ENCODE measurements around the gene IFNG-AS1. TPM values are rescaled to one million over a fixed set of nuclear protein-coding genes. Genes with fewer than 3 reads are reported as not detected.

Gene IFNG-AS1
- total RNA-seq, 1 donor from 2014 or later: not detected

DNA sequence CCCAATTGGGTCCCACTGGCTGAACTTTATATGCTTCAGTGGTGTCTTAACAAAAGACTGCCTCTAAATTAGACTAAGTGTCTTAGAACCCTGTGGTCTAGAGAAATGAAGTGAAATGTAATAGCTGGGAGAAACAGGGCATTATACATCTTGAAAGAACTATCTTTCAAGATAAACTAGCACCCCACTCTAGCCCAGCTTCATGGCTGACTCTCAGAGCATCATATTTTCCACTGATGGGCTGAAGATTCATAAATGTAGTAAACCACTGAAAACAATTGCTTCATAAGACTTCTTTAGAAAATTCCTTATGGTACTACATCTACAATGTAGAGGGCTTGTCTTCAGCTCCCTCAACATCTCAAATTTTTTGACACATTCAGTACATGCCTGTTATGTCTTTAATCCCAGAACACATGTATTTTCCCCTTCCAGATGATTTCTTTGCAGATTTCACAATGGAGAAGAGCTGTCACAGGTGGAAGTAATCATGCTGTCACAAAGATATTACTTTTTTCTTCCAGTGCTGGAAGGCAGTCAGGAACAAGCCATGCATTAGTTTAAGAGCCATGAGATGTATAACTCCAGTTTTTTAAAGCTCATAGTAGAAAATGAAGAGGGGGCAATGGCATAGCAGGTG, 48.5 kb downstream of the IFNG-AS1 start:
- H3K27ac Mint-ChIP-seq: no peak overlapping the region
- H3K27me3 Mint-ChIP-seq: no peaks in the 10 kb centered on the region
- H3K4me1 Mint-ChIP-seq (ENCODE audit: low read depth): peaks cover 11% of the 10 kb centered on the region
- H3K36me3 Mint-ChIP-seq (ENCODE audit: insufficient read depth): no peaks in the 10 kb centered on the region
- no peak overlapping the region for H3K4me3 Mint-ChIP-seq (ENCODE audit: low read depth)
- TF ChIP-seq, protein P1, sequence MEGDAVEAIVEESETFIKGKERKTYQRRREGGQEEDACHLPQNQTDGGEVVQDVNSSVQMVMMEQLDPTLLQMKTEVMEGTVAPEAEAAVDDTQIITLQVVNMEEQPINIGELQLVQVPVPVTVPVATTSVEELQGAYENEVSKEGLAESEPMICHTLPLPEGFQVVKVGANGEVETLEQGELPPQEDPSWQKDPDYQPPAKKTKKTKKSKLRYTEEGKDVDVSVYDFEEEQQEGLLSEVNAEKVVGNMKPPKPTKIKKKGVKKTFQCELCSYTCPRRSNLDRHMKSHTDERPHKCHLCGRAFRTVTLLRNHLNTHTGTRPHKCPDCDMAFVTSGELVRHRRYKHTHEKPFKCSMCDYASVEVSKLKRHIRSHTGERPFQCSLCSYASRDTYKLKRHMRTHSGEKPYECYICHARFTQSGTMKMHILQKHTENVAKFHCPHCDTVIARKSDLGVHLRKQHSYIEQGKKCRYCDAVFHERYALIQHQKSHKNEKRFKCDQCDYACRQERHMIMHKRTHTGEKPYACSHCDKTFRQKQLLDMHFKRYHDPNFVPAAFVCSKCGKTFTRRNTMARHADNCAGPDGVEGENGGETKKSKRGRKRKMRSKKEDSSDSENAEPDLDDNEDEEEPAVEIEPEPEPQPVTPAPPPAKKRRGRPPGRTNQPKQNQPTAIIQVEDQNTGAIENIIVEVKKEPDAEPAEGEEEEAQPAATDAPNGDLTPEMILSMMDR (IDR thresholded peaks at IDR 0.05; ENCODE audit: unreplicated experiment): no peak
- H3K9me3 Mint-ChIP-seq (ENCODE audit: low read depth): no peaks in the 10 kb centered on the region
- DNase-seq (ENCODE audit: low spot score, unreplicated experiment): no peak

DNA sequence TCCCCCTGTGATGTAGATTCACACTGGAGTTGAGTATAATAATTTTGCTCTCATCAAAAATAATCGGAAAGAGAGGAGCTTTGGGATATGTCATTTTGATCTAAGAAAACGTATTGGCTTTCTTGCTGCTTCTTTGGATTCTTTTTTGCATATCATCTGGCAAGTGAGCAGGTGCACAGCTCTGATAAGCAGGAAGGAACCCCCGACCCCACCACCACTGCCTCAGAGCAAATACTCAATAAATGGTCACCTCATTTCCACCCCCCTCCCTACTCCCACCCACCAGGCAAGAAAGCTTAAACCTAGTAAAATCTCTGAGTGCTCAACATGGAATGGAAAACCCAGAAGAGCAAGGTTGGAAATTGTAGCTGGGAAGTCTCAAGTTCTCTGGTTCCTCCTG, 49.4 kb downstream of the IFNG-AS1 start:
- Mint-ChIP-seq H3K4me1 (ENCODE audit: low read depth) (peaks cover 11% of the 10 kb centered on the region), H3K9me3 (ENCODE audit: low read depth) (no peaks in the 10 kb centered on the region), H3K27ac (no peak overlapping the region), H3K4me3 (ENCODE audit: low read depth) (no peak overlapping the region), H3K27me3 (no peaks in the 10 kb centered on the region), H3K36me3 (ENCODE audit: insufficient read depth) (no peaks in the 10 kb centered on the region)
- no peak for DNase-seq (ENCODE audit: low spot score, unreplicated experiment)
- TF ChIP-seq, protein P1 (IDR thresholded peaks at IDR 0.05; ENCODE audit: unreplicated experiment): no peak

DNA sequence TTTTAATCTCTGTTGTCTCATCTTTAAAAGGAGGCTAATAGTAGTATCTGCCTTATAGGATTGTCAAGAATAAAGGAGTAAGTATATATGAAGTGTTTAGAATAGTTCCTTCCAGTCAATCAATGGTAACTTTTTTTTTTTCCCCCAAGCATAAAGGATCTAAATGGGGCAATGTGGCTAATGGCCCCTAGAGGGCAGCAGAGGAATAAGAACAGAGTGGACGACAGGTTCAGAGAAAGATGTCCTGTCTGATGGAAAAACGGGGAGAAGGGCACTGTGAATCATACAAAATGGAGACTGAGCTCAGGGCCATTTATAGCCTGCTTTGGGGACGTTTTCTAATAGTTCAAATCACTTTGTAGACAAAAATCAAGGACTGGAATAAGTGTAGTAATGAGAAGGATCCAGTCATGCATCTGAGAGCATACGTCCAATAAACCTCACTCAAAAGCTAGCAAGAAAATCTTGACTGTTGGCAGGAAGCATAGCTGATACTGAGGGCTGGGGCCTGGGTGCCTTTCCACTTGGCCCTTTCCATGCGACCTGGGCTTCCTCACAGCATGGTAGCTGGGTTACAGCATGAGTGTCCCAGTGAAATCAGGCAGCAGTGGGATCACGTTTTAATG, 51.3 kb downstream of the IFNG-AS1 start:
- TF ChIP-seq, protein P1 (IDR thresholded peaks at IDR 0.05; ENCODE audit: unreplicated experiment): peak; percentile 89
- Mint-ChIP-seq H3K4me1 (ENCODE audit: low read depth) (peaks cover 11% of the 10 kb centered on the region), H3K36me3 (ENCODE audit: insufficient read depth) (no peaks in the 10 kb centered on the region), H3K4me3 (ENCODE audit: low read depth) (no peak overlapping the region), H3K9me3 (ENCODE audit: low read depth) (no peaks in the 10 kb centered on the region), H3K27ac (no peak overlapping the region), H3K27me3 (no peaks in the 10 kb centered on the region)
- peak; percentile 45 for DNase-seq (ENCODE audit: low spot score, unreplicated experiment)

DNA sequence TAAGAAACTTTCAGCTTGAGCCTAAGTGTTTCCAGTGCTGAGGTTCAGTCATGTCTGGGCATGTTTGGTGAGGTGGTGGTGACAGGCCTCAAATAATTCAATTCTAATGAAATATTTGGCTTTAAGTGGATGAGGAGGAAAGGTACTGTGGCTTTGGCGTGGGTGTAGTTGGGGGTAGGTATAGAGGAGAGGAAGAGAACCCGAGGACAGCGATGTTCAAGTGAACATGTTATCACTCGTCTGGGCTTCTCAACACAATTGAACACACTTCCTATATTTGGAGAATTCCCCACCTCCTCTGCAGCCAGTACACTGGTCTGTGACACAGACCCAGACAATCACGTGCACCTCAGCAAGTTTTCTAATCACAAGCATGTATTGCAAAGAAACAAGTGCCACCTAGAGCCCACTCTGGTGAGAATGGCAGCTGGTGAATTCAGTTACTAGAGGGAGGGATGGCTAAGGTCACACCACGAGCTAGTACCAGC, 53.0 kb downstream of the IFNG-AS1 start:
- no peak overlapping the region for H3K27ac Mint-ChIP-seq
- H3K4me3 Mint-ChIP-seq (ENCODE audit: low read depth): no peak overlapping the region
- no peak for DNase-seq (ENCODE audit: low spot score, unreplicated experiment)
- TF ChIP-seq, protein P1 (IDR thresholded peaks at IDR 0.05; ENCODE audit: unreplicated experiment): no peak
- H3K27me3 Mint-ChIP-seq: no peaks in the 10 kb centered on the region
- peaks cover 12% of the 10 kb centered on the region for H3K9me3 Mint-ChIP-seq (ENCODE audit: low read depth)
- H3K36me3 Mint-ChIP-seq (ENCODE audit: insufficient read depth): no peaks in the 10 kb centered on the region
- peaks cover 11% of the 10 kb centered on the region for H3K4me1 Mint-ChIP-seq (ENCODE audit: low read depth)

DNA sequence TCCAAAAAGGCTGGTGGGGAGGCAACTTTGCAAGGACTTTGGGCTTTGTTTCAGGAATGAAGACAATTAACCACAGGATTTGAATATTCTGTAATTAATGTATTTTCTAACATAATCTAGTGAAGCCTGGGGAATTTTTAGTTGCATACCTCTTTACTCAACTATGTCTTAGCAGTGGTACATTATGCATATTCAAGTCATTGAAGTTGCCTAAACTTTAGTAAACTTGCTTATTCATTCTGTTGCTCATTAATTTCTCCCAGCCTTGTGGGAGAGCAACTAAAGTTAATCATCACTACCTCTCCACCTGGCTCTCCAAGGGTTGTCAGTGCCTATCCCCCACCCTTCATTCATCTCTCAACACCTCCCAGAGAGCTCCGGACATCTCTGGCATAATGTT, 54.2 kb downstream of the IFNG-AS1 start:
- Mint-ChIP-seq H3K4me3 (ENCODE audit: low read depth) (no peak overlapping the region), H3K9me3 (ENCODE audit: low read depth) (peaks cover 15% of the 10 kb centered on the region), H3K36me3 (ENCODE audit: insufficient read depth) (no peaks in the 10 kb centered on the region), H3K27ac (no peak overlapping the region), H3K27me3 (no peaks in the 10 kb centered on the region), H3K4me1 (ENCODE audit: low read depth) (peaks cover 11% of the 10 kb centered on the region)
- DNase-seq (ENCODE audit: low spot score, unreplicated experiment): no peak
- TF ChIP-seq, protein P1 (IDR thresholded peaks at IDR 0.05; ENCODE audit: unreplicated experiment): no peak

Data from progenitor cell of endocrine pancreas (in vitro differentiated cells).